GM19193 (cell line): ENCODE results near the gene CASZ1.

Experiments
- POLR2A ChIP-seq: IDR thresholded peaks from 4 replicates; pipeline ENCODE4 v1.6.1; 2011; ENCODE audit not compliant: insufficient read depth, insufficient read length; ENCODE audit errors: extremely low read depth

The CASZ1 gene

GRCh38 chr1:10674700-10675609, 121.5 kb downstream of the CASZ1 start:
- TF ChIP-seq POLR2A, result no peak

DNA sequence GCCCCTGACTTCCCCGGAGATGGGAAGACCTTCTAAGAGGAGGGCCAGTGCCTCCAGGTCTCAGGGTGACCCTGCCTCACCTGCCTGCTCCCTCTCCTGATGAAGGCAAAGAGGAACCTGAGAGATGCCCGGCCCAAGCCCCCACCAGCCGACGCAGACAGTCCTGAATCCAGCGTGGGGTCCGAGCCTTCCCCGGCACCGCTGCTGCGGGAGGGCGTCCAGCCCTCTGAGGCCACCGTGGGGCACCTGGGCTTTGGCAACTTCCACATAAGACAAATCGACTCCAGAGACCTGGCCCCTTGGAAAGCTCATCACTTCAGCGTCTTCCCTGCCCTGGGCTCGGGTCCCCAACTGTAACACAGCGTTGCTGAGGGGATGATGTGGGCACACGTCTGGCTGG, 122.2 kb downstream of the CASZ1 start:
- no peak for TF ChIP-seq POLR2A

DNA sequence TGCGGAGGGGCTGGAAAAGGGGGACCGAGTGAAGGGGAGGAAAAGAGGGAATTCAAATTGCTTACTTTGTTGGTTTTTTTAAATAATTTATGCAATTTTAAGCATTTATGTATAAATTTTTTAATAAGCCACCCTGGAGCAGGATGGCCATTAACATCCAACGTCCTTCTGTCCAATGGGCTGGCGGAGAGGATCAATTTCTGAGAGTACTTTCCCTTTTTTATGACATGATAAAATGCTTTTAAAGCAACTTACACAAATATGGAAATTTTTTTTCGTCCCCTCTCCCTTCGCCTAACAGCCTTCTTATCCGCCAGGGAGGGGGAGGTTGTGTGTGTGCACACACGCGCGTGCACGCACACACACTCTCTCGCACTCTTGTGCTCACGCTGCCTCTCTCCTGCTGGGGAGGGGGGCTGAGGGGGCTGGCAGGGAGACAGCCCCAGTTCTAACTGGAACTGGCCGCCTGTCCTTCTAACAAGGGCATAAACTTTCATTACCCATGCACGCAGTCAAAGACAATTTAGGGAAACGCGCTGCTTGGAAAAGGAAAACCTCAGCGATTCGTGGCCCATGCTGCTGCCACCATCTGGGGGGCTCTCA, 123.2 kb downstream of the CASZ1 start:
- TF ChIP-seq POLR2A, result no peak

GRCh38 chr1:10672343-10673050, 123.9 kb downstream of the CASZ1 start:
- no peak for TF ChIP-seq POLR2A

DNA sequence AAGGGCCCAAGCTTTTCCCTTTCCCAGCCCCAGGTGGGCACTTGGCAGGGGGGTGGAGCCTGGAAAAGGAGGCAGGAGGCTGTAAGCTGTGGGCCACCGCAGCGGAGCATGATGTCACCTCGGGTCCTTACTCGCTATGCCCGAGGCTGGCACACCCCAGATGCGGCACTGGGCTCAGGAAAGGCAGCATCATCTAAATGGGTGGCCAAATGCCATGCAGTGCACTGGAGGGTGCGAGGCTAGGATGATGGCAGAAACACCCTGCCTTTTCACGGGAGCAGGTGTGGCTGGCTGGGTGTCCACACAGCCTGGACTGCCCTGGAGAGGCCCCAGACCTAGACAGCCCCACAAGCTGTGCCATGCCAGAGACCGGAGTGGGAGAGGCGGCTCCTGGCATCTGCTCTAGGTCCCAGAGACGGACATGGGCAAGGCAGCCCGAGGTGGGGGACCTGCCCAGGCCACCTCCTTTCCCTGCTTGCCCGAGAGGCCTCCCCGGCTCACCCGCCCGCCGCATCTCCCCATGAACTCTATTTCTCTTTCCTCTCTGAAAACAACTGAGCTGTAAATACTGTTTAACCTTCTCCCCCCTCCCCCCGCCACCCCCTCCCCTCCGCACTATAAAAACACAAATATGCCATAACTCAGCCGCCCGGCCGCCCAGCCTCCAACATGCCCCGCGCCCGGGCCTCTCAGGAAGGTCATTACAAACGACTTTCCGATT, 124.7 kb downstream of the CASZ1 start:
- TF ChIP-seq POLR2A, result no peak

- TF ChIP-seq POLR2A, result no peak
These were observed 125.4 kb downstream of the CASZ1 start for GRCh38 chr1:10671090-10671489.

DNA sequence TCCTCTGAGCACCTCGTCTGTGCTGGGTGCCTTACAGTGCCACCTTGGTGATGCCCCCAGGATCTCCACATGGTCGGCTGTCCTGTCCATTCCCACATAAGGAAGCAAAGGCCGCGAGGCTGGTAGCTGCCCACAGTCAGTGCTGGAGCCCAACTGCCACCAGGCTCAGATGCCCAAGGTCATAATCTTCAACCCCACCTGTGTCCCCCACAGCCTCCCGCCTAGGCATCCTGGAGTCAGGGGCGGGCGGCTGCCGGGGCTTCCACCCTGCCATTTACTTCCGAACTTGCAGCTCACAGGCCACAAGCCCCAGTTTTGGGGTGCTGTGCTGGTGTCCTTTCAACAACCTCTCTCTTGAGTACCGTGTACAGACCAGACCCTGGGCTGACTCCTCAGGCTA, 126.3 kb downstream of the CASZ1 start:
- TF ChIP-seq POLR2A, result no peak

GRCh38 chr1:10669570-10669969, 126.9 kb downstream of the CASZ1 start:
- TF ChIP-seq POLR2A, result no peak

- no peak for TF ChIP-seq POLR2A
These were observed 128.3 kb downstream of the CASZ1 start for GRCh38 chr1:10667861-10668761.

- no peak for TF ChIP-seq POLR2A
These were observed 130.3 kb downstream of the CASZ1 start for GRCh38 chr1:10665930-10666850.

GRCh38 chr1:10665226-10665625, 131.2 kb downstream of the CASZ1 start:
- TF ChIP-seq POLR2A, result no peak

- no peak for TF ChIP-seq POLR2A
These were observed 132.2 kb downstream of the CASZ1 start for GRCh38 chr1:10664251-10664650.

GRCh38 chr1:10663678-10664035, 132.8 kb downstream of the CASZ1 start:
- no peak for TF ChIP-seq POLR2A
